MG63 (cell line): ENCODE data around the gene TBX18. TPM values are rescaled to one million over a fixed set of nuclear protein-coding genes. Genes with fewer than 3 reads are reported as not detected.

Experiments
- DNase-seq: peaks from one replicate; pipeline ENCODE4 v3.0.0-alpha.2; 2020
- H3K27me3 ChIP-seq: fragments of 250-450 bp; sonication (Bioruptor Pico); 2 replicates; pipeline ENCODE4 v1.5.1; 2020; ENCODE audit warnings: mild to moderate bottlenecking, moderate library complexity
- H3K36me3 ChIP-seq: fragments of 250-450 bp; sonication (Bioruptor Pico); 2 replicates; pipeline ENCODE4 v1.5.1; 2020; ENCODE audit warnings: mild to moderate bottlenecking, moderate library complexity
- H3K4me3 ChIP-seq: fragments of 250-450 bp; sonication (Bioruptor Pico); 2 replicates; pipeline ENCODE4 v1.5.1; 2020; ENCODE audit warnings: mild to moderate bottlenecking, moderate library complexity
- H3K9me3 ChIP-seq: fragments of 250-450 bp; sonication (Bioruptor Pico); 2 replicates; pipeline ENCODE4 v1.5.1; 2020; ENCODE audit warnings: mild to moderate bottlenecking, moderate library complexity
- total RNA-seq: library from RNA; depleted of rRNA; stranded (reverse); fragments of >200 nt; shearing (Covaris generic); gene quantifications from 2 replicates; pipeline ENCODE4 v1.2.3, GENCODE V29; 2014; ENCODE audit warnings: low replicate concordance

Gene TBX18
- total RNA-seq, 1 experiment from 2014 or later: 16.4 TPM

GRCh38 chr6:84728602-84729001 is 35.8 kb downstream of the TBX18 start:
- DNase-seq: no peak
- Histone ChIP-seq H3K9me3 (no peaks in the 10 kb centered on the region), H3K4me3 (no peak overlapping the region), H3K27me3 (no peaks in the 10 kb centered on the region), H3K36me3 (peaks cover 3% of the 10 kb centered on the region)

GRCh38 chr6:84719152-84719551 is 45.2 kb downstream of the TBX18 start:
- no peak for DNase-seq
- Histone ChIP-seq H3K36me3 (peaks cover 4% of the 10 kb centered on the region; the same call in 1 of the 2 replicates), H3K4me3 (no peak overlapping the region), H3K9me3 (no peaks in the 10 kb centered on the region), H3K27me3 (no peaks in the 10 kb centered on the region)

- no peak for DNase-seq
- Histone ChIP-seq H3K4me3 (no peak overlapping the region), H3K9me3 (no peaks in the 10 kb centered on the region)
Observed at GRCh38 chr6:84718038-84718955, 46.1 kb downstream of the TBX18 start.

GRCh38 chr6:84709121-84709520 is 55.3 kb downstream of the TBX18 start:
- Histone ChIP-seq H3K4me3 (no peak overlapping the region), H3K36me3 (no peaks in the 10 kb centered on the region), H3K27me3 (no peaks in the 10 kb centered on the region), H3K9me3 (peaks cover 3% of the 10 kb centered on the region)
- no peak for DNase-seq

More at GRCh38 chr6:84718038-84718955, 46.1 kb downstream of the TBX18 start:
- Histone ChIP-seq H3K27me3 (no peaks in the 10 kb centered on the region), H3K36me3 (peaks cover 4% of the 10 kb centered on the region; the same call in 1 of the 2 replicates)

- H3K36me3 ChIP-seq: no peaks in the 10 kb centered on the region
- no peak overlapping the region for H3K4me3 ChIP-seq
- no peak for DNase-seq
Observed at GRCh38 chr6:84707171-84707570, 57.2 kb downstream of the TBX18 start.

GRCh38 chr6:84696166-84696565 is 68.2 kb downstream of the TBX18 start:
- DNase-seq: no peak
- no peaks in the 10 kb centered on the region for H3K9me3 ChIP-seq
- H3K27me3 ChIP-seq: no peaks in the 10 kb centered on the region
- no peaks in the 10 kb centered on the region for H3K36me3 ChIP-seq
- no peak overlapping the region for H3K4me3 ChIP-seq

More at GRCh38 chr6:84707171-84707570, 57.2 kb downstream of the TBX18 start:
- Histone ChIP-seq H3K27me3 (no peaks in the 10 kb centered on the region), H3K9me3 (peaks cover 5% of the 10 kb centered on the region)

- no peaks in the 10 kb centered on the region for H3K9me3 ChIP-seq
- H3K4me3 ChIP-seq: no peak overlapping the region
- DNase-seq: no peak
- no peaks in the 10 kb centered on the region for H3K36me3 ChIP-seq
- no peaks in the 10 kb centered on the region for H3K27me3 ChIP-seq
Observed at GRCh38 chr6:84691978-84692623, 72.3 kb downstream of the TBX18 start.

- Histone ChIP-seq H3K4me3 (no peak overlapping the region), H3K36me3 (no peaks in the 10 kb centered on the region; the same call in 1 of the 2 replicates), H3K9me3 (no peaks in the 10 kb centered on the region), H3K27me3 (no peaks in the 10 kb centered on the region)
- DNase-seq: no peak
Observed at GRCh38 chr6:84688141-84688873, 76.1 kb downstream of the TBX18 start.

- Histone ChIP-seq H3K4me3 (no peak overlapping the region), H3K36me3 (no peaks in the 10 kb centered on the region; the same call in 1 of the 2 replicates), H3K27me3 (no peaks in the 10 kb centered on the region), H3K9me3 (no peaks in the 10 kb centered on the region)
- DNase-seq: no peak
Observed at GRCh38 chr6:84687431-84687830, 77.0 kb downstream of the TBX18 start.

GRCh38 chr6:84685983-84686584 is 78.3 kb downstream of the TBX18 start:
- no peaks in the 10 kb centered on the region for H3K9me3 ChIP-seq
- no peak overlapping the region for H3K4me3 ChIP-seq
- H3K27me3 ChIP-seq: no peaks in the 10 kb centered on the region
- no peaks in the 10 kb centered on the region; the same call in 1 of the 2 replicates for H3K36me3 ChIP-seq
- DNase-seq: no peak

- DNase-seq: no peak
- H3K9me3 ChIP-seq: no peaks in the 10 kb centered on the region
- H3K27me3 ChIP-seq: no peaks in the 10 kb centered on the region
- H3K4me3 ChIP-seq: no peak overlapping the region
- no peaks in the 10 kb centered on the region; the same call in 1 of the 2 replicates for H3K36me3 ChIP-seq
Observed at GRCh38 chr6:84681693-84682326, 82.6 kb downstream of the TBX18 start.

- no peaks in the 10 kb centered on the region for H3K27me3 ChIP-seq
- no peaks in the 10 kb centered on the region for H3K9me3 ChIP-seq
- DNase-seq: no peak
- H3K4me3 ChIP-seq: no peak overlapping the region
- no peaks in the 10 kb centered on the region for H3K36me3 ChIP-seq
Observed at GRCh38 chr6:84675651-84676050, 88.7 kb downstream of the TBX18 start.

- DNase-seq: no peak
- no peaks in the 10 kb centered on the region for H3K36me3 ChIP-seq
- H3K27me3 ChIP-seq: no peaks in the 10 kb centered on the region
- H3K4me3 ChIP-seq: no peak overlapping the region
- H3K9me3 ChIP-seq: no peaks in the 10 kb centered on the region
Observed at GRCh38 chr6:84674395-84674794, 90.0 kb downstream of the TBX18 start.

- Histone ChIP-seq H3K4me3 (no peak overlapping the region), H3K9me3 (no peaks in the 10 kb centered on the region), H3K27me3 (no peaks in the 10 kb centered on the region), H3K36me3 (no peaks in the 10 kb centered on the region)
- peak; percentile 48 for DNase-seq
Observed at GRCh38 chr6:84671183-84671582, 93.2 kb downstream of the TBX18 start.

GRCh38 chr6:84669945-84670344 is 94.5 kb downstream of the TBX18 start:
- Histone ChIP-seq H3K27me3 (no peaks in the 10 kb centered on the region), H3K9me3 (no peaks in the 10 kb centered on the region), H3K4me3 (no peak overlapping the region), H3K36me3 (no peaks in the 10 kb centered on the region)
- no peak for DNase-seq
